PC-3 (cell line): Measurements from ENCODE around the gene DOK5. TPM values are rescaled to one million over a fixed set of nuclear protein-coding genes. Genes with fewer than 3 reads are reported as not detected.

Experiments
- ATAC-seq: fragments of 200-7000 bp; cut with Tn5 transposase; 2 replicates; pipeline ENCODE4 v1.9.1; 2020; ENCODE audit warnings: mild to moderate bottlenecking, moderate library complexity
- BruUV-seq: library from RNA; stranded (reverse); fragments of 400-500 nt; replicated peaks from 2 replicates; lab custom pipeline; 2021; lab: Mats Ljungman, UMichigan
- CTCF ChIA-PET: fragments of 300-600 bp; sonication (Branson Sonifier 250); formaldehyde crosslinking; loops from one replicate; lab custom pipeline; 2022; ENCODE audit warnings: antibody characterized with exemption; lab: Charles Lee
- POLR2A ChIA-PET: fragments of 300-600 bp; sonication (Branson Sonifier 250); formaldehyde crosslinking; loops from one replicate; lab custom pipeline; 2022; ENCODE audit warnings: antibody characterized with exemption; ENCODE audit not compliant: unreplicated experiment; lab: Charles Lee
- DNase-seq: peaks from one replicate; pipeline ENCODE4 v3.0.0-alpha.2; 2015
- H2AFZ ChIP-seq: fragments of 300-600 bp; sonication (generic); 2 replicates; pipeline ENCODE4 v1.6.0; 2016; ENCODE audit warnings: antibody characterized with exemption, low read length
- H3F3A ChIP-seq: fragments of 300-600 bp; sonication (generic); one replicate; pipeline ENCODE4 v1.6.0; 2017; ENCODE audit warnings: antibody characterized with exemption, low read length, control low read depth, mild to moderate bottlenecking; ENCODE audit not compliant: unreplicated experiment
- H3K27ac ChIP-seq: fragments of 300-600 bp; sonication (generic); 2 replicates; pipeline ENCODE4 v1.5.1; 2016; ENCODE audit warnings: mild to moderate bottlenecking, low read length
- H3K27me3 ChIP-seq: fragments of 300-600 bp; sonication (generic); 2 replicates; pipeline ENCODE4 v1.6.1; 2016; ENCODE audit warnings: low read length, mixed read lengths
- H3K36me3 ChIP-seq: fragments of 300-600 bp; sonication (generic); 2 replicates; pipeline ENCODE4 v1.6.1; 2016; ENCODE audit warnings: low read depth, mixed run types, low read length, mixed read lengths
- H3K4me1 ChIP-seq: fragments of 300-600 bp; sonication (generic); 2 replicates; pipeline ENCODE4 v1.5.1; 2016; ENCODE audit warnings: low read length; ENCODE audit not compliant: insufficient read depth
- H3K4me2 ChIP-seq: fragments of 300-600 bp; sonication (generic); 2 replicates; pipeline ENCODE4 v1.6.0; 2016; ENCODE audit warnings: low read length
- H3K4me3 ChIP-seq: fragments of 300-600 bp; sonication (generic); 2 replicates; pipeline ENCODE4 v1.5.1; 2016; ENCODE audit warnings: mild to moderate bottlenecking, low read length, mixed read lengths
- H3K79me2 ChIP-seq: fragments of 300-600 bp; sonication (generic); 2 replicates; pipeline ENCODE4 v1.6.1; 2017; ENCODE audit warnings: low read length, mixed read lengths
- H3K9ac ChIP-seq: fragments of 300-600 bp; sonication (generic); 2 replicates; pipeline ENCODE4 v1.6.0; 2016; ENCODE audit warnings: mild to moderate bottlenecking, low read length
- H3K9me2 ChIP-seq: fragments of 300-600 bp; sonication (generic); replicated peaks from 2 replicates; pipeline ENCODE4 v1.6.1; 2016; ENCODE audit warnings: mixed run types, low read length, mixed read lengths
- H3K9me3 ChIP-seq: fragments of 300-600 bp; sonication (generic); 2 replicates; pipeline ENCODE4 v1.6.1; 2016; ENCODE audit warnings: low read length, mixed read lengths
- H4K20me1 ChIP-seq: fragments of 300-600 bp; sonication (generic); 2 replicates; pipeline ENCODE4 v1.6.1; 2016; ENCODE audit warnings: low read length, mixed read lengths
- EZH2 ChIP-seq: fragments of 300-600 bp; sonication (generic); IDR thresholded peaks from one replicate; pipeline ENCODE4 v1.6.1; 2017; ENCODE audit warnings: antibody characterized with exemption, mild to moderate bottlenecking, low read length; ENCODE audit not compliant: unreplicated experiment
- EZH2phosphoT487 ChIP-seq: fragments of 300-600 bp; sonication (generic); IDR thresholded peaks from 2 replicates; pipeline ENCODE4 v1.6.1; 2018; ENCODE audit warnings: mild to moderate bottlenecking, antibody characterized with exemption, low read length, borderline replicate concordance
- intact Hi-C: fragments of 100-400 bp; cut with micrococcal nuclease; formaldehyde crosslinking; loops from 2 replicates; pipeline ENCODE4 v1.9.0; 2023
- total RNA-seq: library from RNA; depleted of rRNA; stranded (reverse); fragments of >200 nt; gene quantifications from 2 replicates; pipeline ENCODE4 v1.2.3, GENCODE V29; 2014
- TF ChIP-seq, protein P1 (sequence below): fragments of 300-600 bp; sonication (generic); conservative IDR thresholded peaks from 2 replicates; pipeline ENCODE4 v1.5.1; 2017; ENCODE audit warnings: antibody characterized with exemption, low read depth, mild to moderate bottlenecking, low read length

Gene DOK5
- total RNA-seq, 1 experiment from 2014 or later = not detected

DNA sequence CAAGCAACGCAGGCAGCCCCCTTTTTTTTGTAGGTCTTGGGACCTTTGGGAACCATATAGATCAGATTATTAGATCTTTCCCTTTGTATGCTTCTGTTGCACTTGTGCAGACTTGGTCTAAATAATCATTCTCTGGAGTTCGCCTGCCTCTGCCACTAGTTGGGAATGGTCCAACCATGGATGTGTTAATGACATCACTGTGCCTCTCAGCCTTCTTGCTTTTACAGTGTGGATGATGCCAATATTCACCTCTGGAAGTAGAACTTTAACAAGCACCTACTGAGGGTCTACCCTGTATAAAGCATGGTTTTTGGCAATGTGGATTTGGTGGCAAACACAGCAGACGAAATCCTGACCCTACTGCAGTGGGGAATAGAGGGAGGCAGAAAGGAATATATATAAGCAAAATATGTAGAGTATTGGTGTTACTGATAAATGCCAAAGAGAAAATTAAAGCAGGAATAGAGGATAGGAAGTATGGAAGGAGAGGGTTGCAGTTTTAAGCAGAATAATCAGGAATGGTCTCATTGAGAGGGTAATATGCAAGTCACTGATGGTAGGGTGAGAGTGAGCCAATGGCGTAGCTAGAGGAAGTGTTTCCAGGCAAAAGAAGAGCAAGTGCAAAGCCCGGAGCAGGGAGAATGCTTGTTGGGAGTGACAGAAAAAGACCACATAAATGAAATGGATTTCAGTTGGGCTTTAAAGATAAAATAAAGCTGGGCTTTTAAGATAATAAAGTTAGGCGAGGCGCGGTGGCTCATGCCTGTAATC lies 97.5 kb downstream of the DOK5 start:
- ChIA-PET CTCF (no interaction called here), POLR2A (no interaction called here)
- Histone ChIP-seq H3K4me1 (no peaks in the 10 kb centered on the region), H3K79me2 (no peaks in the 10 kb centered on the region), H2AFZ (no peak overlapping the region), H3F3A (no peaks in the 10 kb centered on the region), H3K4me3 (no peak overlapping the region), H3K9ac (no peak overlapping the region), H3K4me2 (no peak overlapping the region), H3K27me3 (peaks cover 56% of the 10 kb centered on the region), H3K9me2 (no peaks in the 10 kb centered on the region), H3K36me3 (no peaks in the 10 kb centered on the region), H4K20me1 (no peaks in the 10 kb centered on the region), H3K9me3 (no peaks in the 10 kb centered on the region), H3K27ac (no peak overlapping the region)
- ATAC-seq = no peak
- intact Hi-C loops = no loop called here
- TF ChIP-seq EZH2 (no peak), EZH2phosphoT487 (no peak)
- TF ChIP-seq, protein P1, sequence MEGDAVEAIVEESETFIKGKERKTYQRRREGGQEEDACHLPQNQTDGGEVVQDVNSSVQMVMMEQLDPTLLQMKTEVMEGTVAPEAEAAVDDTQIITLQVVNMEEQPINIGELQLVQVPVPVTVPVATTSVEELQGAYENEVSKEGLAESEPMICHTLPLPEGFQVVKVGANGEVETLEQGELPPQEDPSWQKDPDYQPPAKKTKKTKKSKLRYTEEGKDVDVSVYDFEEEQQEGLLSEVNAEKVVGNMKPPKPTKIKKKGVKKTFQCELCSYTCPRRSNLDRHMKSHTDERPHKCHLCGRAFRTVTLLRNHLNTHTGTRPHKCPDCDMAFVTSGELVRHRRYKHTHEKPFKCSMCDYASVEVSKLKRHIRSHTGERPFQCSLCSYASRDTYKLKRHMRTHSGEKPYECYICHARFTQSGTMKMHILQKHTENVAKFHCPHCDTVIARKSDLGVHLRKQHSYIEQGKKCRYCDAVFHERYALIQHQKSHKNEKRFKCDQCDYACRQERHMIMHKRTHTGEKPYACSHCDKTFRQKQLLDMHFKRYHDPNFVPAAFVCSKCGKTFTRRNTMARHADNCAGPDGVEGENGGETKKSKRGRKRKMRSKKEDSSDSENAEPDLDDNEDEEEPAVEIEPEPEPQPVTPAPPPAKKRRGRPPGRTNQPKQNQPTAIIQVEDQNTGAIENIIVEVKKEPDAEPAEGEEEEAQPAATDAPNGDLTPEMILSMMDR = no peak
- BruUV-seq = no TSS peak
- no peak for DNase-seq

DNA sequence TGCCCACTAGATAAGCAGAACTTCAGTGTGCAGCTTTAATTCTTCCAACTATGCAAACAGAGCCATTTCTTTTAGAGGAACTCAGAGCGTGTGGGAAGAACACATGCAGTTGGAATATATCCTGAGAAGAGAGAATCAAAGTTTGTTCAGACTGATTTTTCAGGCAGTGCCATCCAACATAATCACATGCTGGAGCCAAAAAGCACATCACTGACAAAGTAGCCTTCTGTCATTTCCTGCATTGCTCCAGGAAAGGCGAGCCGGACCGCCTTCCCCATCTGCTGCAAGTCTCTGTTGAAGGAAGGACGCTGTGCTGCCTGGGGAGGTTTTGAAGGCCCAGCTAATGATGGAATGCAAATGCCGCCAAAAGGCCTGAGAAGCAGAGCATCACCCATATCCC lies 98.4 kb downstream of the DOK5 start:
- H3K9ac ChIP-seq = no peak overlapping the region
- no peaks in the 10 kb centered on the region for H3K79me2 ChIP-seq
- no peak for ATAC-seq
- no peaks in the 10 kb centered on the region for H3K4me1 ChIP-seq
- no peak for DNase-seq
- H3K4me2 ChIP-seq = no peak overlapping the region
- ChIA-PET POLR2A (no interaction called here), CTCF (no interaction called here)
- H3K9me2 ChIP-seq = no peaks in the 10 kb centered on the region
- no peaks in the 10 kb centered on the region for H4K20me1 ChIP-seq
- no peaks in the 10 kb centered on the region for H3F3A ChIP-seq
- H3K27me3 ChIP-seq = peaks cover 49% of the 10 kb centered on the region
- no TSS peak for BruUV-seq
- H3K4me3 ChIP-seq = no peak overlapping the region
- H3K27ac ChIP-seq = no peak overlapping the region
- intact Hi-C loops = no loop called here
- H3K36me3 ChIP-seq = no peaks in the 10 kb centered on the region
- TF ChIP-seq, protein P1 = no peak
- TF ChIP-seq EZH2phosphoT487 = no peak
- no peak for TF ChIP-seq EZH2
- no peaks in the 10 kb centered on the region for H3K9me3 ChIP-seq
- H2AFZ ChIP-seq = no peak overlapping the region

GRCh38 chr20:54576518-54576917 lies 101.1 kb downstream of the DOK5 start:
- POLR2A ChIA-PET = no interaction called here
- DNase-seq (no peak), ATAC-seq (no peak)
- Histone ChIP-seq H3K27ac (no peak overlapping the region), H3K79me2 (no peaks in the 10 kb centered on the region), H3K4me1 (no peaks in the 10 kb centered on the region), H3K9me2 (no peaks in the 10 kb centered on the region), H3K9me3 (no peaks in the 10 kb centered on the region), H2AFZ (no peak overlapping the region), H3K27me3 (peaks cover 31% of the 10 kb centered on the region), H3K4me2 (no peak overlapping the region), H3F3A (no peaks in the 10 kb centered on the region), H3K9ac (no peak overlapping the region), H3K36me3 (no peaks in the 10 kb centered on the region), H3K4me3 (no peak overlapping the region), H4K20me1 (no peaks in the 10 kb centered on the region)
- BruUV-seq = no TSS peak
- intact Hi-C loops = no loop called here
- CTCF ChIA-PET = no interaction called here
- TF ChIP-seq EZH2 = no peak
- TF ChIP-seq, protein P1 = no peak
- TF ChIP-seq EZH2phosphoT487 = no peak
